ENCODE results near the gene HNRNPDL. TPM values are rescaled to one million over a fixed set of nuclear protein-coding genes. Genes with fewer than 3 reads are reported as not detected.

HNRNPDL gene
- total RNA-seq, 1 donor = 143 TPM

DNA sequence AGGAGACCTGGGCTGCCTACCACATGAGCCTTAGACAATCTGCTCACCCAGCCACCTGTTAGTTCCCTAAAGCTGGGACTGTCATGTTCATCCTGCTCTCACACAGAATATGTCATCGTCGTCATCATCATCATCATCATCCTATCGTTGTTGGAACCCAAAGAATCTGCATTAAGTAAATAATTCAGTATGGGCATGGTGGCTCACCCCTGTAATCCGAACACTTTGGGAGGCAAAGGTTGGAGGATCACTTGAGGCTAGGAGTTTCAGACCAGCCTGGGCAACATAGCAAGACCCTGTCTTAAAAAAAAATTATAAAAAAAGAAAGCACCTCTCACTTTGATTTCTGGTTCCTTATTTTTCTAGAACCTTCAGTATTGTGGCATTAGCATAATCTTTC lies 6.5 kb upstream of the HNRNPDL start:
- peaks cover 28% of the 10 kb centered on the region for H4K20me1 ChIP-seq (ENCODE audit: insufficient read depth, low read length)
- H3K27ac ChIP-seq (ENCODE audit: low read depth, low read length) = no peak overlapping the region
- no peak overlapping the region for H3K4me3 ChIP-seq (ENCODE audit: insufficient read depth, low read length)
- DNase-seq (ENCODE audit: insufficient read length, low spot score, missing footprints) = no peak
- H3K4me2 ChIP-seq (ENCODE audit: insufficient read depth, low read length) = no peak overlapping the region
- H3K36me3 ChIP-seq (ENCODE audit: insufficient read depth, low read length) = no peaks in the 10 kb centered on the region
- H3K4me1 ChIP-seq (ENCODE audit: insufficient read depth, low read length) = peaks cover 2% of the 10 kb centered on the region
- no peaks in the 10 kb centered on the region for H3K9me3 ChIP-seq (ENCODE audit: low read depth, low read length)
- no peak overlapping the region for H2AFZ ChIP-seq (ENCODE audit: low read length)
- TF ChIP-seq, protein P1, sequence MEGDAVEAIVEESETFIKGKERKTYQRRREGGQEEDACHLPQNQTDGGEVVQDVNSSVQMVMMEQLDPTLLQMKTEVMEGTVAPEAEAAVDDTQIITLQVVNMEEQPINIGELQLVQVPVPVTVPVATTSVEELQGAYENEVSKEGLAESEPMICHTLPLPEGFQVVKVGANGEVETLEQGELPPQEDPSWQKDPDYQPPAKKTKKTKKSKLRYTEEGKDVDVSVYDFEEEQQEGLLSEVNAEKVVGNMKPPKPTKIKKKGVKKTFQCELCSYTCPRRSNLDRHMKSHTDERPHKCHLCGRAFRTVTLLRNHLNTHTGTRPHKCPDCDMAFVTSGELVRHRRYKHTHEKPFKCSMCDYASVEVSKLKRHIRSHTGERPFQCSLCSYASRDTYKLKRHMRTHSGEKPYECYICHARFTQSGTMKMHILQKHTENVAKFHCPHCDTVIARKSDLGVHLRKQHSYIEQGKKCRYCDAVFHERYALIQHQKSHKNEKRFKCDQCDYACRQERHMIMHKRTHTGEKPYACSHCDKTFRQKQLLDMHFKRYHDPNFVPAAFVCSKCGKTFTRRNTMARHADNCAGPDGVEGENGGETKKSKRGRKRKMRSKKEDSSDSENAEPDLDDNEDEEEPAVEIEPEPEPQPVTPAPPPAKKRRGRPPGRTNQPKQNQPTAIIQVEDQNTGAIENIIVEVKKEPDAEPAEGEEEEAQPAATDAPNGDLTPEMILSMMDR (IDR thresholded peaks at IDR 0.05; ENCODE audit: extremely low read depth, low read depth, low read length) = no peak
- H3K79me2 ChIP-seq (ENCODE audit: insufficient read depth, low read length) = peaks cover 99% of the 10 kb centered on the region
- H3K27me3 ChIP-seq (ENCODE audit: insufficient read depth, low read length) = no peaks in the 10 kb centered on the region

DNA sequence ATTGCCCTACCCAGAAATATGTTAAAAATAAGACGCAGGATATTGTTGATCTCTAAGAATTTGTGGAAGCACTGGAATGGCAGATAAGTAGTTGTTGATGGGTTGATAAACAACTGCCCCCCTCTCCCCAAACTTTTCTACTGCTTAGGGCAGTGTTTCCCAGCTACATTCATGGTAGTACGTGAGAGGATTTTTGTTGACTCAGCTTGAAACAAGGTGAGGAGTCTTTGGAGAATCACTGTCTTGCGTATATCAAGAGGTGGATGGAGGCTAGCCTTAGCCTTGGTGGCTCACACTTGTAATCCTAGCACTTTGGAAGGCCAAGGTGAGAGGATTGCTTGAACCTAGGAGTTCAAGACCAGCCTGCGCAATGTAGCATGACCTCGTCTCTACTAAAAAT lies 5.9 kb upstream of the HNRNPDL start:
- Histone ChIP-seq H3K27me3 (ENCODE audit: insufficient read depth, low read length) (no peaks in the 10 kb centered on the region), H3K4me3 (ENCODE audit: insufficient read depth, low read length) (no peak overlapping the region), H3K27ac (ENCODE audit: low read depth, low read length) (no peak overlapping the region), H3K4me1 (ENCODE audit: insufficient read depth, low read length) (peaks cover 9% of the 10 kb centered on the region), H2AFZ (ENCODE audit: low read length) (no peak overlapping the region), H3K9me3 (ENCODE audit: low read depth, low read length) (no peaks in the 10 kb centered on the region), H3K4me2 (ENCODE audit: insufficient read depth, low read length) (no peak overlapping the region), H4K20me1 (ENCODE audit: insufficient read depth, low read length) (peaks cover 33% of the 10 kb centered on the region), H3K36me3 (ENCODE audit: insufficient read depth, low read length) (no peaks in the 10 kb centered on the region), H3K79me2 (ENCODE audit: insufficient read depth, low read length) (peaks cover 99% of the 10 kb centered on the region)
- DNase-seq (ENCODE audit: insufficient read length, low spot score, missing footprints) = no peak
- TF ChIP-seq, protein P1 (IDR thresholded peaks at IDR 0.05; ENCODE audit: extremely low read depth, low read depth, low read length) = no peak

DNA sequence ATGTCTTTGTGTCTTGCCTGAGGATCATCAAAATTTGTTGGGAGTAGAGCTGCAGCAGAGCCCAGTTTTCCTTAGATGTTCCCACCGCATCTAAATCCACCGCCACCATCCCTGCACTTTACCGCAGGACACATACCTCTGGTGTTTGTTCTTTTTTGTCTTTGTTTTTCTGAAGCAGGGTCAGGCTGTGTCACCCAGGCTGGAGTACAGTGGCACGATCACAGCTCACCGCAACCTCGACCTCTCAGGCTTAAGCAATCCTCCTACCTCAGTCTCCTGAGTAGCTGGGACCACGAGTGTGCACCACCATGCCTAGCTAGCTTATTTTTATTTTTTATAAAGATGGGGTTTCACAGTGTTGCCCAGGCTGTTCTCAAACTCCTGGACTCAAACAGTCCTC lies 4.7 kb upstream of the HNRNPDL start:
- Histone ChIP-seq H3K79me2 (ENCODE audit: insufficient read depth, low read length) (peaks cover 95% of the 10 kb centered on the region), H4K20me1 (ENCODE audit: insufficient read depth, low read length) (peaks cover 33% of the 10 kb centered on the region), H3K4me3 (ENCODE audit: insufficient read depth, low read length) (no peak overlapping the region), H3K27ac (ENCODE audit: low read depth, low read length) (no peak overlapping the region), H3K36me3 (ENCODE audit: insufficient read depth, low read length) (no peaks in the 10 kb centered on the region), H2AFZ (ENCODE audit: low read length) (no peak overlapping the region), H3K9me3 (ENCODE audit: low read depth, low read length) (no peaks in the 10 kb centered on the region), H3K4me2 (ENCODE audit: insufficient read depth, low read length) (no peak overlapping the region), H3K4me1 (ENCODE audit: insufficient read depth, low read length) (peaks cover 11% of the 10 kb centered on the region), H3K27me3 (ENCODE audit: insufficient read depth, low read length) (no peaks in the 10 kb centered on the region)
- DNase-seq (ENCODE audit: insufficient read length, low spot score, missing footprints) = no peak
- TF ChIP-seq, protein P1 (IDR thresholded peaks at IDR 0.05; ENCODE audit: extremely low read depth, low read depth, low read length) = no peak

DNA sequence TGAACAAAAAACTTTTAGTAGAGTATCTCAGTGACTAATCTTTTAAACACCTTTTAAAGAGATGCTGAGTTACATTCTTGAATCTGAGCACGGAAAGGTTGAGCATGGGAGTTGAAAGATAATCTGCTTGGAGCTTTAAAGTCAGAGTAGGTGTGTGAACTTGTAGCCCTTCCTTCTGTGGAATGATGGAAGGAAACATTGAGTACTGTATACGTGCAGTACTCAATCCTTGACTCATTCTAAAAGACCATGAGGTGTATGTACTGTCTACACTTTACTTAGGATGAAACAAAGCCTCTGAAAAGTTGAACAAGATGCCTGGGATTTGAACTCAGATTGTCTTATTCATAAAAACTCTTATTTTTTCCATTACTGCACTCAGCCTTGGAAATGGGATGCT lies 3.5 kb upstream of the HNRNPDL start:
- H3K9me3 ChIP-seq (ENCODE audit: low read depth, low read length) = no peaks in the 10 kb centered on the region
- peaks cover 88% of the 10 kb centered on the region for H3K79me2 ChIP-seq (ENCODE audit: insufficient read depth, low read length)
- peaks cover 30% of the 10 kb centered on the region for H4K20me1 ChIP-seq (ENCODE audit: insufficient read depth, low read length)
- H3K27me3 ChIP-seq (ENCODE audit: insufficient read depth, low read length) = no peaks in the 10 kb centered on the region
- no peak overlapping the region for H2AFZ ChIP-seq (ENCODE audit: low read length)
- no peak overlapping the region for H3K27ac ChIP-seq (ENCODE audit: low read depth, low read length)
- no peak overlapping the region for H3K4me2 ChIP-seq (ENCODE audit: insufficient read depth, low read length)
- no peaks in the 10 kb centered on the region for H3K36me3 ChIP-seq (ENCODE audit: insufficient read depth, low read length)
- DNase-seq (ENCODE audit: insufficient read length, low spot score, missing footprints) = no peak
- no peak overlapping the region for H3K4me3 ChIP-seq (ENCODE audit: insufficient read depth, low read length)
- TF ChIP-seq, protein P1 (IDR thresholded peaks at IDR 0.05; ENCODE audit: extremely low read depth, low read depth, low read length) = no peak
- peaks cover 11% of the 10 kb centered on the region for H3K4me1 ChIP-seq (ENCODE audit: insufficient read depth, low read length)
